ENCODE results near the gene MEIG1.

DNA sequence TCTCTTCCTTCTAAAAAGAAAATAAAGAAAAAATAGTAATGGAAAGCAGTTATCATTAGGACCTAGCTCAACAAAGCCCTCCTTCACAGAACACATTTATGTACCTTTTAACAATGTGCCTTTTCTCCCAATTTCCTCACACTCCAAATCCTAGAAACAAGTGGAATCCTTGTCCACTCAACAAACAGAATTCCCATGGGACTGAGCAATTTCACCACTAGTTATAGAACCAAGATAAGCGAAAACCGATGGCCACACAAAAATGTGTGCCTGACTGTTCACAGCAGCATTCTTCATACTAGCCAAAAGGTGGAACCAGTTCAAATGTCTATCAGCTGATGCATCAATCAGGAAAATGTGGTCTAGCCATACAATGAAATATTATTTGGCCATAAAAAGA is 22.6 kb upstream of the MEIG1 start:
- no peak for TF ChIP-seq POLR2A (IDR thresholded peaks at IDR 0.05)
- TF ChIP-seq CTCF (IDR thresholded peaks at IDR 0.05): no peak
